Brain microvascular endothelial cell (primary cell): ENCODE measurements around the gene SHPK.
A peak's percentile ranks its signal among the peaks of the same experiment; 100 is the strongest.

Source experiments
- DNase-seq: peaks from one replicate; pipeline ENCODE4 v3.0.0-alpha.2; 2020
- H3K27ac ChIP-seq: fragments of 250-450 bp; sonication (Bioruptor Pico); 2 replicates; pipeline ENCODE4 v1.5.1; 2020; ENCODE audit warnings: mild to moderate bottlenecking, moderate library complexity
- H3K27me3 ChIP-seq: fragments of 250-450 bp; sonication (Bioruptor Pico); replicated peaks from 2 replicates; pipeline ENCODE4 v1.5.1; 2020; ENCODE audit warnings: mild to moderate bottlenecking
- H3K36me3 ChIP-seq: fragments of 250-450 bp; sonication (Bioruptor Pico); replicated peaks from 2 replicates; pipeline ENCODE4 v1.5.1; 2020; ENCODE audit warnings: mild to moderate bottlenecking
- H3K4me3 ChIP-seq: 2 replicates; pipeline ENCODE4 v1.5.1; 2011; ENCODE audit warnings: low read depth, mild to moderate bottlenecking, control low read depth, low read length, moderate library complexity
- in situ Hi-C: cut with HindIII; loops from 2 replicates; pipeline ENCODE4 v1.10.0; 2017; ENCODE audit warnings: low sequenced_read_pairs, low pct_ligation_motif_present
- TF ChIP-seq, protein P1 (sequence below): IDR thresholded peaks from 2 replicates; pipeline ENCODE4 v1.5.1; 2011; ENCODE audit warnings: low read depth, mild to moderate bottlenecking, moderate library complexity, low read length, control low read depth, inconsistent platforms; ENCODE audit errors: missing control alignments

The SHPK gene

DNA sequence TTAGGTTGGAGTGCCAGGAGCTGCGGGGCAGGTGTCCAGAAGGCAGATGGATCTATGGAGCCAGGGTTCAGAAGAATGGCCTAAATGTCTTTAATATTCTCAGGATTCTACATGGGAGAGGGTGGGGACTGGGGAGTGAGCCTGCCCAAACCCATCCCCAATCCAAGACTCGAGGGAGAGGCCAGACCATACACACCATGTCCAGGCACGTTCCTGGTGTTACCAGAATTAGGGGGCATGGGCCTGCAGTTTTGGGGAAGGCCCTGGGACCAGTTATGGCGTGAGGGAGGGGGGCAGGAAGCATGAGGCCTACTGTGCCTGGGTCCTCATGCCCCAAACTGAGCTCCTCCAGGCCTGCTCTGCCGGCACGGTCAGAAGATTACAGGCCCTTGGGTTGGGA, 30.5 kb upstream of the SHPK start:
- H3K27ac ChIP-seq, result no peak overlapping the region
- peaks cover 23% of the 10 kb centered on the region for H3K36me3 ChIP-seq
- in situ Hi-C loops, result no loop called here
- no peak for DNase-seq
- peak overlapping the region; percentile 36 for H3K4me3 ChIP-seq
- no peaks in the 10 kb centered on the region for H3K27me3 ChIP-seq
- TF ChIP-seq, protein P1, sequence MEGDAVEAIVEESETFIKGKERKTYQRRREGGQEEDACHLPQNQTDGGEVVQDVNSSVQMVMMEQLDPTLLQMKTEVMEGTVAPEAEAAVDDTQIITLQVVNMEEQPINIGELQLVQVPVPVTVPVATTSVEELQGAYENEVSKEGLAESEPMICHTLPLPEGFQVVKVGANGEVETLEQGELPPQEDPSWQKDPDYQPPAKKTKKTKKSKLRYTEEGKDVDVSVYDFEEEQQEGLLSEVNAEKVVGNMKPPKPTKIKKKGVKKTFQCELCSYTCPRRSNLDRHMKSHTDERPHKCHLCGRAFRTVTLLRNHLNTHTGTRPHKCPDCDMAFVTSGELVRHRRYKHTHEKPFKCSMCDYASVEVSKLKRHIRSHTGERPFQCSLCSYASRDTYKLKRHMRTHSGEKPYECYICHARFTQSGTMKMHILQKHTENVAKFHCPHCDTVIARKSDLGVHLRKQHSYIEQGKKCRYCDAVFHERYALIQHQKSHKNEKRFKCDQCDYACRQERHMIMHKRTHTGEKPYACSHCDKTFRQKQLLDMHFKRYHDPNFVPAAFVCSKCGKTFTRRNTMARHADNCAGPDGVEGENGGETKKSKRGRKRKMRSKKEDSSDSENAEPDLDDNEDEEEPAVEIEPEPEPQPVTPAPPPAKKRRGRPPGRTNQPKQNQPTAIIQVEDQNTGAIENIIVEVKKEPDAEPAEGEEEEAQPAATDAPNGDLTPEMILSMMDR, result no peak

DNA sequence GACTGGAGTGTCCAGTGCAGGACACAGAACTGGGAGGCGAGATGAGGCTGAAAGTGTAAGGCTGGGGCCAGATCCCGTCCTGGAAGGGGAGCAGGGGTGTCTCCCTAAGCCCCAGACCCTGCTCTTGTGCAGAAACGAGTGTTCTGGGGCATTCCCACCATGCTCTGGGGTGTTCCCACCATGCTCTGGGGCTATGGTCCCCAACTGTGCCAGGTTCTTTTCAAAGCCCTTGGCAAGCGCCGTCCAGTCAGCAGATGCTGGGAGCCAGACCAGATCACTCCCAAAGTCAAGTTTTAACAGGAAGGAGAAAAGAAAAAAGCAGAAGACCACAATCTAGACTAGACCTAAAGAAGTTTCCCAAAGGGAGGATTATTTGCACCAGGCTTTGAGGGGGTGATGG, 29.8 kb upstream of the SHPK start:
- DNase-seq, result no peak
- peaks cover 23% of the 10 kb centered on the region for H3K36me3 ChIP-seq
- in situ Hi-C loops, result no loop called here
- TF ChIP-seq, protein P1, result no peak
- H3K27me3 ChIP-seq, result no peaks in the 10 kb centered on the region
- H3K27ac ChIP-seq, result no peak overlapping the region
- H3K4me3 ChIP-seq, result no peak overlapping the region

DNA sequence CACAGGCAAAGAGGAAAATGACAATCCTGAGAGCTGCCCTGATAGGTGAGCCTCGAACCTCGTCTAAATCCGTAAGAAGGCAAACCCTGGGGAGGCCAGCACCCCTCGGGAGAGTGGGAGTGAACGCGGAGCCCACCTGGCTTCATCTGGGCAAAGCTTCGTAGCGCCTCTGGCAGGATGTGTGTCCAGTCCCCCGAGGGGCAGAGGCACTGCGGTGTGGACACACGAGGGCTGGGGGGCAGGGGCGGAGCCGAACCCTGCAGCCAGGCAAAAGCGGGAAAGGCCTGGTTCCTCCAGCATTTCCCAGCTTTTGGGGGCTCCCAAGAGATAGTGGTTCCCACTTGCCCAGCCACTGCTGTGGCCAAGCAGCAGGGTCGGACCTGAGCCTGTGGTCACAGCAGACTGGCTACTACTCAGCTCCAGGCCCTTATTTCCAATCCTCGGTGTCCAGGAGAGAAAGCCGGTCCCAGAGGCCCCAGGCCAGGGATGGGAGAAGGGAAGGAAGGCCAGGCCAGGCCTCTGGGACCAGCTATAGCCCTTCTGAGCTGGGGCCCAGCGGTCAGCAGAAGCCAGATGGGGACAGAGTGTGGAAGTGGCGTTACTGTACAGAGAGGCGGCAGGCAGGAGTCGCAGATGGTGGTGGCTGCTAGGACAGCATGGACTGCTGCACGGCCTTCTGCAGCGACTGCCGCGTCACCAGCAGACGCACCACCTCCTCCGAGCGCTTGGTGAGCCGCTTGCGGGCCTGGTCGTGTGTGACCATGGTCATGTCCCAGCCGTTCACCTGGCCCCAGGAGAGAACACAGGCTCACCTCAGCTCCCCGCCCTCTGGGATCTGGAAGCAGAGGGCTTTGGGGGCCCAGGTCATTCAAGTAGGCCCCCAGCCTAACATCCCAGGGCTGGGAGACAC, 27.3 kb upstream of the SHPK start:
- in situ Hi-C loops, result no loop called here
- TF ChIP-seq, protein P1, result no peak
- Histone ChIP-seq H3K4me3 (no peak overlapping the region), H3K36me3 (peaks cover 23% of the 10 kb centered on the region), H3K27me3 (no peaks in the 10 kb centered on the region), H3K27ac (no peak overlapping the region)
- DNase-seq, result no peak

DNA sequence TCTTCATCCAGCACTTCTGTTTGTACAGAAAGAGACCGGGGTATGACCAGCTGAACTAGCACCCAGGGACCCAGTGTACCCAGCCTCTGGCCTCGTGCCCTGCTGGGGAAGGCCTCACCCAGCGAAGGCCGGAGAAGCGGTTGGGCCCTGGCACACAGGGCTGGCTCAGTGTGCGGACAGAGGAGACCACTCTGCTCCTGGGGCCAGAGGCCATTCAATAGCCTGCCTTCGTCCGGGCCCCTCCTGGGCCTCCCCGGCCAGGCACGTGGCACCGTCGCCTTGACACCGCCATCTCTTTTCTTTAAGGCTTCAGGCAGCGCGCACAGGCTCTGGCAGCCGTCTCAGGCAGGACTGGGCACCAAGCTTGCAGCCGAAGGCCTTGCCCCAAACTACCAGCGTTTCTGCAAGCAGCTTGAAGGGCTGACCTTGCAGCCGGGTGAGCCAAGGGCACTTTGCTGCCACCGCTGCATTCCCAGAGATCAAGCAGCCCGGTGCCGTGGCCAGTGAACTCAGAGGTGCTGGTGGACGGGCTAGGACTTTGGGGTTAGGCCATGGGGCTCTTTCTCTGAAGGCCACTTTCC, 24.4 kb upstream of the SHPK start:
- H3K36me3 ChIP-seq, result peaks cover 23% of the 10 kb centered on the region
- no peak overlapping the region for H3K4me3 ChIP-seq
- TF ChIP-seq, protein P1, result no peak
- in situ Hi-C loops, result no loop called here
- H3K27ac ChIP-seq, result peak overlapping the region; percentile 49
- no peaks in the 10 kb centered on the region for H3K27me3 ChIP-seq
- no peak for DNase-seq

DNA sequence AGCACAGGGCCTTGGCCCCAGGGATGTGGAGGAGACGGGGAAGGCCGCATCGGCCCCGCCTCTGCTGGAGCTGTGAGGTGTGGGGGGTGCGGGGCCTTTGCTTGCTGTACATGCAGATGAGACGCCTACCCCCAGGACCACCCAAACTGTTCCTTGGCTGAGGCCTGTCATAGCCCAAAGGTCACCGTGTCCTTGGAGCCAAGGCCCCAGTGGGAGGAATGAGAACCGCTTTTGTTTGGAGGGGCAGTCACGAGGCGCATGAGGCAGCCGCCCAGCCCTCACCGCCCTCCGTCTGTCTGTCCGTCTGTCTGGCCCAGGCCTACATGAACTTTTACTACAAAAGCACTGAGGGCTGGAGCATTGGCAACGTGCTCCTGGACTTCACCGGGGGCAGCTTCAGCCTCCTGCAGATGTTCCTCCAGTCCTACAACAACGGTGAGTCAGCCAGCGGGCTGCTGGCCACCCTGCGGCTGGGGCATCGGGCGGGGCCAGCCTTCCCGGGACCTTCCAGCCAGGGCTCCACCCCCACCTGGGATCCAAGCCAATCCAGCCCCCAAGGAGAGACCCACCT, 23.6 kb upstream of the SHPK start:
- no peaks in the 10 kb centered on the region for H3K27me3 ChIP-seq
- H3K27ac ChIP-seq, result peak overlapping the region; percentile 49
- peaks cover 20% of the 10 kb centered on the region for H3K36me3 ChIP-seq
- TF ChIP-seq, protein P1, result peak; percentile 50
- in situ Hi-C loops, result no loop called here
- peak; percentile 75 for DNase-seq
- H3K4me3 ChIP-seq, result no peak overlapping the region
